GM19452 (cell line): ENCODE measurements around the gene EIF5.

Experiments
- ATAC-seq: cut with Tn5 transposase; IDR thresholded peaks from one replicate; pipeline ENCODE4 v1.9.1; 2021; ENCODE audit not compliant: unreplicated experiment

The EIF5 gene

GRCh38 chr14:103362780-103363179 lies 28.7 kb downstream of the EIF5 start:
- ATAC-seq: no peak

GRCh38 chr14:103366741-103367140 lies 32.7 kb downstream of the EIF5 start:
- no peak for ATAC-seq

GRCh38 chr14:103367995-103368394 lies 34.0 kb downstream of the EIF5 start:
- no peak for ATAC-seq

GRCh38 chr14:103370087-103370486 lies 36.0 kb downstream of the EIF5 start:
- ATAC-seq: no peak

- no peak for ATAC-seq
These were observed 38.0 kb downstream of the EIF5 start for GRCh38 chr14:103372017-103372416.

- ATAC-seq: no peak
These were observed 38.7 kb downstream of the EIF5 start for GRCh38 chr14:103372552-103373304.

GRCh38 chr14:103374121-103374520 lies 40.1 kb downstream of the EIF5 start:
- no peak for ATAC-seq

GRCh38 chr14:103377522-103378037 lies 43.5 kb downstream of the EIF5 start:
- no peak for ATAC-seq

GRCh38 chr14:103378038-103378854 lies 44.2 kb downstream of the EIF5 start:
- ATAC-seq: no peak

- no peak for ATAC-seq
These were observed 46.8 kb downstream of the EIF5 start for GRCh38 chr14:103380719-103381377.

GRCh38 chr14:103382376-103382775 lies 48.3 kb downstream of the EIF5 start:
- no peak for ATAC-seq

- peak; percentile 17 for ATAC-seq
These were observed 50.6 kb downstream of the EIF5 start for GRCh38 chr14:103384450-103385151.

GRCh38 chr14:103385152-103385928 lies 51.3 kb downstream of the EIF5 start, which contains the start of gene MARK3:
Gene MARK3 (plus strand): TSS chr14:103385415. CDS start chr14:103386030, 615 bp downstream.
- ATAC-seq: peak; percentile 92

- ATAC-seq: peak; percentile 4
These were observed 52.1 kb downstream of the EIF5 start for GRCh38 chr14:103385929-103386712.

- no peak for ATAC-seq
These were observed 52.8 kb downstream of the EIF5 start for GRCh38 chr14:103386713-103387329.

- ATAC-seq: no peak
These were observed 54.6 kb downstream of the EIF5 start for GRCh38 chr14:103388664-103389063.

GRCh38 chr14:103390605-103391004 lies 56.6 kb downstream of the EIF5 start:
- ATAC-seq: no peak

- ATAC-seq: no peak
These were observed 57.0 kb downstream of the EIF5 start for GRCh38 chr14:103391048-103391447.

- no peak for ATAC-seq
These were observed 58.1 kb downstream of the EIF5 start for GRCh38 chr14:103392106-103392505.
